HG03558 (cell line): ENCODE measurements around the gene PITX3.

ENCODE experiments used
- ATAC-seq: cut with Tn5 transposase; IDR thresholded peaks from one replicate; pipeline ENCODE4 v1.9.1; 2021; ENCODE audit warnings: moderate number of reproducible peaks; ENCODE audit not compliant: unreplicated experiment; ENCODE audit errors: extremely low read depth

PITX3 gene

DNA sequence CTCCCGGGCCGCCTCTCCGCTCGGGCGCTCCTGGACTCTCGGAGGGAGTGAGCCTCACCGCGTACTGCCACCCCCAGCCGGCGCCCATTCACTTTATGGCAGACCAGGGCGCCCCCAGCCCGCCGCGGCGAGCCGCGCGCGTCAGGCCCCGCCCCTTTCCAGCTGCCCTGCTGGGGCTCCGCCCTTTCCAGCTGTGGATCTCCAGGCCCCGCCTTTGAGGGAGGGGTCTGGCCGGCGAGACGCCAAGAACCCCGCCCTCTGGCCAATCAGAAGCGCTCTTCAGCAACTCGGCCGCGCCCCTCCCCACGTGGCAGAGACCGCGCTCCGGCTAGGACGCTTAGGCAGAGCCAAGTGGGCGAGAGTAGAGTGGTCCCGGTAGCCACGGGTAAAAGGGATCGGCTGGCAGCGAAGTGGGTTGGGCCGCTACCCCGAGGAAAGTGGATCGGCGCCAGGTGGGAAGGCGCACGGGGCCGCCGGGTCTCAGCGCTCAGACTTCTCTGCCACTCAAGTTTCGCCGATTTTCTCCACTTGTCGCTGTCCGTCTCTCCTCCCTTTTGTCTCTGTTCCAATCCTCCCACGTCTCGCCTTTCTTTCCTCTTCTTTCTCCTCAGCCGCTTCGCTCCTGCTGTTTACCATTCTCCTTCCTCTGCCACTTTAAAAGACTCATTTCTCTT, at the start of gene PITX3:
TSS of gene PITX3 (minus strand) at position 69 of the 674 bp plus-strand sequence. CDS start 9,432 bp downstream, outside the sequence.
- ATAC-seq, result peak; percentile 23

DNA sequence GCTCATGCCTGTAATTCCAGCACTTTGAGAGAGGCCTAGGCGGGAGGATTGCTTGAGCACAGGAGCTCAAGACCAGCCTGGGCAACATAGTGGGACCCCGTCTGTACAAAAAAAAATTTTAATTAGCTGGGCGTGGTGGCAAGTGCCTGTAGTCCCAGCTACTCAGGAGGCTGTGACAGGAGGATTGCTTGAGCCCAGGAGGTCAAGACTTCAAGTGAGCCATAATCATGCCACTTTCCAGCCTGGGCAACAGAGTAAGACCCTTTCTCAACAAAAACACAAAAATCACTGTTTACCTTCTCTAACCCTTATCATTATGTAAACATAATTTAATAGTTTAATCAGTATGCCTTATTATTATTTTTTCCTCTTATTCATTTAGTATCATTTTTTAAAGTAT, 48.5 kb upstream of the PITX3 start:
- no peak for ATAC-seq

DNA sequence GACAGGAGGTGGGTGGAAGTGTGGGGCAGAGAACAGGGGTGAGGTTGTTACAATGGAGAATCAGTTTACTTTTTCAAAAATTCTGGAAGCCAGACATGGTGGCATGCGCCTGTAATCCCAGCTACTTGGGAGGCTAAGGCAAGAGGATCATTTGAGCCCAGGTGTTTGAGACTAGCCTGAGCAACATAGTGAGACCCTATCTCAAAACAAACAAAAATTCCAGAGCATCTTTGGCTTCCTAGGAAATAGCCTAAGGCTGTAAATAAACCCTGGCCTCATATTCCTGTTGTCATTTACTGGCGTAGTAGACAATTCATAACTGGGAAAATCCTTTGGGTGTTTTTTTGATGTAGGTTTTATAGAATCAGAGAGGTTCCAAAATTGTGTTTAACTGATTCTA, 48.0 kb upstream of the PITX3 start:
- no peak for ATAC-seq

DNA sequence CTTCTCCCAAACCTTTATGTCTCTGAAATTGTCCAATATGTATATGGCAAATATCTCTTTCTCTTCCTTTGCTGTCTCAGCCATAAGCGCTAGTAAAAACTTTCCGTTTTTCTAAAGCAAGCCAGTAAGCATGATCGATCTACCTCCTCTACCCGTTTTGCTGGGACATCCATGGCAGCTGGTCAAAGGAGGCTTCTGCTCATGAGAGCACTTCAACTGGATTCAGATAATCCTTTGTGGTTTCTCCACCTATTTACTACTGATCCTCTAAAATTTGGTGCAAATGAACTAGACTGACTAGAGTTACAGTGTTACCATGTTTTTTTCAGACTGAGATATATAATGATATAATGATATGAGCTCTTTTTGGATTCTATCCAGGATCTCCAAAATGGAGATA, 46.7 kb upstream of the PITX3 start:
- no peak for ATAC-seq

DNA sequence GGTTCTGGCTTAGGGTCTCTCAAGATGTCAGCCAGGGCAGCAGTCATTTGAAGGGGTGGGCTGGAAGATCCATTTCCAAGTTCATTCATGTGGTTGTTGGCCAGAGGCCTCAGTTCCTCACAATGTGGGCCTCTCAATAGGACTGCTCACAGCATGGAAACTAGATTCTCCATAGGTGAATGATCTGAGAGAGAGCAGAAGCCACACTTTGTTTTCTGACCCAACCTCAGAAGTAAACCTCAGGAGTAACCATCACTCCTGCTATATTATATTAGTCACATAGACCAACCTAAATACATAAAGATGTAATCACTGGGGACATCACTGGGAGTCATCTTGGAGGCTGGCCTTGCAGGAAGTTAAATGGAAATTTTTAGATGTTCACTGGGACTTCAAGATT, 46.2 kb upstream of the PITX3 start:
- ATAC-seq, result no peak

DNA sequence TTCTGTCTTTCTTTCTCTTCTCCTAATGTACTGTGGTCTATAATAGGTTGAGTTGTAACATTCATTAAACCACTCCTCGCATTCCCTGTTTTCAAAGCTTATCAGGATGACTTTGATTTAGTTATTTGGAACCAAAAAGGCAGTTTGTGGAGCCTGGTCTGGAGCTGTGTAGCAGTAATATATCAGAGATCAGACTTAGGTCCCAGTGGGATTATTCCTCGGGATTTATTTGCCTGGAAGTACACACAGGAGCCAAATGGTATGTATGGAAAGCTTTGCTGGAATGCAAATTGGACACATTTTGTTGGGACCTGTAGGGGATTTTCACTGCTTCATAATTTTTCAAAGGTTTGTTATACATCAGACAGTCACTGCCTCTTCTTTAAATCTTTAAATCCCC, 44.9 kb upstream of the PITX3 start:
- no peak for ATAC-seq

DNA sequence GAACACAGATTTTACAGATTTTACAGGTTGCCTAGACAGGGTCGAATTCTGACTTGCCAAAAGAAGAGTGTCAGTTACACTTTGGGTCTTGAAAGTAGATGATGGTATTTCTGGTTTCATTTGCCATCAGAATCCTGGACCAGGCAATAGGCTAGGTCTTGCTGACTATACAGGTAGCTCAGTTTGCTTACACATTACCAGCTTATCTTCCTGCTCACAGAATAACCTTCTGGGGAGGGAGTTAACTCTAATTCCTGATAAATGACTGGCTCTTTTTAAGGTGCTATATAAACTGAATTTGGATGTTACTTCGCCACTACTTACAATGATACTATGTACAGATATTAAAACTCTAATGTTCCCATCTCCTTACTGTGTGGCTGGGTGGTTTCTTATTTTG, 43.8 kb upstream of the PITX3 start:
- no peak for ATAC-seq

DNA sequence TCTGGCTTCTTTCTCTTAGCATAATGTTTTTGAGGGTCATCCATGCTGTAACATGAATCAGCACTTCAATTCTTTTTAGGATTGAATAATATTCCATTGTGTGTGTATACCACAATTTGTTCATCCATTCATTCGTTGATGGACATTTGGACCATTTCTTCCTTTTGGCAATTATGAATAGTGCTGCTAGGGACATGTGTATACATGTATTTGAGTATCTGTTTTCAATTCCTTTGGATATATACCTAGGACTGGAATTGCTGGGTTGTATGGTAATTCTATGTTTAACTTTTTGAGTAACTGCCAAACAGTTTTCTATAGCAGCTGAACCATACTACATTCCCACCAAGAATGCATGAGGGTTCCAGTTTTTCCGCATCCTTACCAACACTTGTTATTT, 43.2 kb upstream of the PITX3 start:
- ATAC-seq, result no peak

DNA sequence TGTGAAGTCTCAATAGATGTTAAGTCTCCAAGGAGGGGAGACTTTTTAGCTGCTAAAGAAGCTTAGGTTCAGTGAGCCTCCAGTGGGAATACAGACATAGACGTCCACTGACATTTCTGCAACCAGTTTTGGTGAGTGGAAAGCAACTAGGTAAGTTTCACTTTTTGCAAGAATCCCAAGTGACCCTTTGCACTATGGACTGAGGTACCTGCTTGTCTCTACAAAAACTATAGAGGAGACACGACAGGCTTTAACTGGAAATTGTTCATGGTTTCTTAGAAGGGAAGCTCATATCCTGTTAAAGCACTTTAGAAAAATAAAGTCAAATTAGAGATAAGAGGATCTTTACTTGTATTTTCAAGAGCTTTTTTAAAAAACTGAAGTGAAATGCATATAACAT, 42.6 kb upstream of the PITX3 start:
- ATAC-seq, result no peak

DNA sequence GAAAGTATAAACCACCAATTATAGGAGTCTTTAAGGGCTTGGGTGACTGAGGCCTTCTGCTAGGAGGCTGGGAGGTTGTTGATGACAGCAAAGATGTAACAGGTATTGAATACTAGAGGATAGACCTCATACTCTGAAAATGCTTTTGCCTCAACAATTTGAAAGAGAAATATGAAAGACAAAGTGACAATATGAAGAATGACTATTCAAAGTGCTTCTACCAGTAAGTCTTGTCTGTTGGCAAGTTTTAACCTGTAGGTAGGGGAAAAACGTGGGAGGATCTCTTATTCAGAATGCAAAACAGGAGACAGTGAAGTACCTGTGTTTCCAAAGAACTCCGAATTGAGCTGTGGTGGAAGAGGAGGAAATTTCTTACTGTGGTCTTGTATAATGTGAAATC, 42.2 kb upstream of the PITX3 start:
- no peak for ATAC-seq

DNA sequence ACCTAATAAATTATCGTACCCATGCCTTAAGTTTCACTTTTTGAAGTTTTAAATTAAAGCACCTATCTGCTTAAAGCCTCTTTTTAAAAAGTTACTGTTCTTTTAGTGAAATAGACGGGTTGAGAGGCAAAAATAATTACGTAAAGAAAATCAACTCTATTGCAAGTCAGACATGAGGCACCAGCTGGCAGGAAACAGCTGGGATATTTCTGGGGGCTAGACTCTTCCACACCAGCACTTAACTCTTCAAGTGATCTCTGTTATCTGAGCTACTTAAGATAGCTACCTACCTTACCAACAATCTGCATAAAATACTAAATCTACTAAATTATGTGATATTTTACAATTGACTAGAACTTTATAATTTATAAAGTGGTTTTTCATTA, 39.8 kb upstream of the PITX3 start:
- ATAC-seq, result no peak

DNA sequence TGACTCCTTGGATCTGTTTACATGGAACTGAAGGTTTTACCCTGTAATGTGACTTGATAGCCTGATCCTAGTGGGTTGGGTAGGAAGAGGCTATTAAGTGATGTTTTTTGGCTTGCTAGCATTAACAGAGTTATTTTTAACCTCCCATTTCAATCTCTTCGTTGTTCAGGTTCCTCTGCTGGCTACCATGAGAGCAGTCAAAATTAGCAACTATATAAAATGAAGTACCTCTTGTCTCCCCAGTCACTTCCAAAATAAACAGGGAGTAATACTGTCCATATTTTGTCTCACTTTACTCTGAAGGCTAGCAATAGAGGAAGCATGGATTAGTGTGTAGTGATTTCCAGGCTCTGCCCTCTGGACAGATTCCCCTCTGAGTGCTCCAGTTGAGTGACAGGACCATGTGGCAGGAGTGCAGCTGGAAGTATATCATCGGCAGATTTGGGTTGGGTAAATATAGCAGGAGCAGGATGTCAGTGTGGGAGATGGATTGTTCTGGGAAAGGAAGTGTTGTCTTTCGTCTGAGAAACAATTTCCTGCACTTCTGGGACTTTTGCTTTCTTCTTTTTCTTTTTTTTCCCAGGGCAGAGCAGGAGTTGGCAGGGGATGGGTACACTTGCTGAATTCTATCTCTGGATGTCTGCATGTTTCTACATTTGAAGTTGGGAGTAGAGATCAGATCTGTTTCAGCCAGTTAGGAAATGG, 39.2 kb upstream of the PITX3 start:
- ATAC-seq, result no peak

DNA sequence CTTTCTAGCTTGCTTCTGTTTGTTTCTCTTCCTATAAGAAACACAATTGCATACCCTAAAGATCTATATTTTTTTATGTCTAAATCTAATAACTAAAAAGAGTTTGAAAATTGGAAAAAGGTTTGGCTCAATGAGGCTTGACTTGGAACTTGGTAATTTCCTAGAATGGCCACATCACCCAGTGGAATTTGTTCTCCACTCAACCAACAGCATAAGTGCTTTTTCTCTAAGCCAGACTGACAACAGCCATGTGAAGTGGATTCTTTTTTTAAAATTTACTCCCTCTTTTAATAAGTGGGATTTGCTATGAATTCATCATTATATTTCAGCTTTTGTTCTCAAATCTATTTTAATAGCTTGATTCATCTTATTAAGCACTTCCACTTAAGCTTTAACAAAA, 37.8 kb upstream of the PITX3 start:
- ATAC-seq, result no peak

DNA sequence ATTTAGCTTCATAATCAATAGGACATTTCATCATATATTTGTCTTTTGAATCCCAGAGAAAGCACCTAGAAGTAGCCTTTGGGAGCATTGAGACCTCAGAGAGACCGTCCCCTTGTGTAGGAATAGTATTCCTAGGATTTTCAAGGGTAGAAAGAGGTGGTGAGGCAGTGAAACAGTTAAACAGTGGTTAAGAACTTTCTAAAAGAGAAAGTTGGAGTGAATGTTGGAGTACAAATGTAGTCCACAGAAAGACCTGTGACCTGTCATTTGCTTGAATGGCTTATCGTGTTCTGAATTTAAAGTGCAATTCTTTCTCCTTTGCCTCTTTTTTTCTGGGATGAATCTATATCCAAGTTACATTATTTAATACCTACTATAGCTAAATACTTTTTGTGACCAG, 34.0 kb upstream of the PITX3 start:
- ATAC-seq, result no peak

DNA sequence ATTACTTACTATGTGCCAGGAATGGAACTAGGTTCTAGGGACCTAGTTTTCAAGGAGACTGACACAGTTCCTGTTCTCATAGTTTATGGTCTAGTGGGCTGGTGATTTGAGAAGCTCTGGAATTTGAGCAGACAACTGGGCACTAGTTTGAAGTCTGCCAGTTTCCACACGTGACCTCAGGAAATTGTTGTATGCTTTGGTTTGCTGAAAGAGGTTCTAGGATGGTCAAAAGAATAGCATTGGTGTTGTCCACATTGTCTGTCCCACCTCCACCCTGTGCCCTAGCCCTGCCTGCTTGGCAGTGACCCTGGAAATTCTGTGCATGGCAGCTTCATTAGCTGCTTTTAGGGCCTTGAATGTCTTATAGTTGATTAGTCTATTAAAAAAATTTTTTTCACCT, 32.8 kb upstream of the PITX3 start:
- no peak for ATAC-seq

DNA sequence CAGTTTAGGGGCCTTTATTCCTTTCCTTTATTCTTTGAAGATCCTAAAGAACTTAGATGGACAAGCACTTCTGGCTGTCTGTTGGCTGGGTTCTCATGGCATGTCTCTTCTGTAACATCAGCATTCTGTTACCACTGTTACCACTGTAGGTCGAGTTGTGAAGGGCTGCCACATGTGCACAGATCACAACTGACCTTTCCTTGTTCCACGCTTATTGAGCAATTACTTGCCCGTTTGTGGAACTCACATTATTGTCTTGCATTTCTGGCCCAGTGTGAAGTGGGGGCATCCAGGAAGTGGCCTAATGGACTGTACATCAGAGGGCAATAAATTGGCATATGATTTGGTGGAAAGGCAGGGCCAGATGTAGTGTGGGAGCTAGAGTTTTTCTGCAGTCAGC, 27.7 kb upstream of the PITX3 start:
- no peak for ATAC-seq

DNA sequence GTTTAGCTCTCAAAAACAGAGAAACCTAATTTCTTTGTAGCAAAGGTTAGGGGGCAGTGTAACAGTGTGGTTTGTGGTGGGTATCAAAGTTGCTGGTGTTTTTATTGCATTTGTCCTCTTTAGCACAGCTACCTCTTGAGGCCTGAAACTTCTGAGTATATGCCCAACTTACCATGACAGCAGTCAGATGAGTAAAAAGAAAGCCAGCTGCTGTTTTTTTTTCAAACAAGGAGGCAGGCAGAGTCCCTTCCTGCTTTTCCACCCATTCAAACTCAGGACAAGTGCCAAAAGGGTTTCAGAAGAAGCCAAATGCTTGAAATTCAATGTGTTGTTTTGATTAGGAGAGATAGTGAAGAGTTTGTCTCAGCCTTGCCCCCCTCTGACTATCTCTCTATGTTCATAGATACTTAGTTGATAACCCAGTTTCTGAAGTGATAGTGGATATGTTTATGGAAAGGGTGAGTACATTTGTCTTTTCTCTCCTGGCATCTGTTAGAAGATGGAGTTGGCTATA, 27.1 kb upstream of the PITX3 start:
- no peak for ATAC-seq

DNA sequence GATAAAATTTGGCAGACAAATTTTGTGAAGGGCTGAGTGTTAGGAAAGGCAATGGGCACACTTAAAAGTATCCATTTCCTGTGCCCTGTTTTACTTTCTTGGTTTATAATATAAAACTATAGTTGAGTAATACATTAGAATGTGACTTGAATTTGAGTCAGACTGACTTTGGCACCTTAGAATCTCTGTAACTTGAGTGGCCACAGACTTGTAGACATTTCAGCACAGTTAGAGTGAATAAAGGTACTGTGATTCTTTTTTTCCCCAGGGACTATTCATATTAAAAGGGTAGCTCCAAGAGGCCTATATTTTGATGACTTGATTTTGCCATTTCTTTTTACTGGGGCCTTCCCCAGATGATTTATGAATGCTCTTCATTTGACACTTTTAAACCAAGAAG, 26.4 kb upstream of the PITX3 start:
- no peak for ATAC-seq

DNA sequence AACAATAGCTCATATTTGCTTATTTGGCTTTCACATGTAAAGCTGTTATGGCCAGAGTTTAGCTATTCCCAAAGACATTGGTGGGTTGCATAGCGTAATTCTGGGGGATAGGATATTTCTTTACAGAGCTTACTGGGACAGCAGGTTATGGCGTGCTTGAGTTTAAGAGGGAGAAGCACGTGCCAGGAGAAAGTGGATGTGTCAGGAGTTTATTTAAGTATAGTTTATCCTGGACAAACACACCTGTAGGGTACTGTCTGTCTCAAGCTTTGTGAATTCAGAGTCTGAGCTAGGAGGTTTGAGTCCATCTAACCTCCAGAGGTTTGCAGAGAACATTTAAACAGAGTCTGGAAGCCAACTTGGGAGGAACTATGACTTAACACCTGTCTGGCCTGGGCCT, 25.4 kb upstream of the PITX3 start:
- ATAC-seq, result no peak

DNA sequence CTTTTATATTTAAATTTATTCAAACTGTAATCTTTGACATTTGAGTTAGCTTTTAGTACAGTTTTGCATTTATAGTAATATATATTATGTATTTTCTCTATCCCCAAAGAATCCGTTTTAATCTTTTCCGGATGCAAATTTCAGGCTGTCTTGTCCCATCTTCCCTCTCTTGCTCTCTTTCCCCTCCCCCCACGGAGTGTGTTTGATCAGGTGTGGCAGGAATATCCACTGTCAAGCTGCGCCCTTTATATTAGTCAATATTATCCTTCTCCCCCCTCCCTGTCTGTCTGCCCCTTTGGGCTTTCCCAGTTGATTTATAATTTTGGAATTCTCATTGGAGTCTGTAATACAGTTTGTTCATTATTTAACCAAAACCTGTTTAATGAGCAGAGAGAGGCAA, 23.1 kb upstream of the PITX3 start:
- ATAC-seq, result no peak

DNA sequence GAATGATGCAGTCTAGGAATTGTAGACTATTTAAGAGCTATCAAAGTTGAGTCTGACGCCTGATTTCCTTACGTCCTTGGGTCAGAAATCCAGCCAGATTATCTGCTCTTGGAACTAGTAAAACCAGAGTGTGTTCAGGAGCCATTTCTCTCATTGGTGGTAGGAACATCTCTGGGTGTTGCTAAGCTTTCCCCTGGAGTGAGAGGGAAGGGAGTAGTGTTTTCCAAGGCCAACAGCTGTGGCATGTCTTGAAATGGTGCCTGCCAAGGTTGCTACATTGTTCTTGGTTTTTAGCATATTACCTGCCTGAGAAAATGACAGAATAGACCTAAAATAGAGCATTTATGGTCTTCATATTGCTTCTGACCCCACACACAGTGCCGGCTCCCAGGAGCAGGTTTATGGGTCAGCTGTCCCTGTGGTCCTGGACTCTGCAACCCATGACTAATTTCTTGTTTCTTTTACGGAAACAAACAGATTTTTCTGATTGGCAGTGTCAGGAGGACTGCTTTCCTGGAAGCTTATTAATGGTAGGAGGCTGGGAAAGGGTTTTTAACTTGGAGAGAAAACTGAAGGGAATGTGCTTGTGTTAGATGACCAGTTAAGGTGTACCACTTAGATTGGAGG, 21.5 kb upstream of the PITX3 start:
- ATAC-seq, result no peak

DNA sequence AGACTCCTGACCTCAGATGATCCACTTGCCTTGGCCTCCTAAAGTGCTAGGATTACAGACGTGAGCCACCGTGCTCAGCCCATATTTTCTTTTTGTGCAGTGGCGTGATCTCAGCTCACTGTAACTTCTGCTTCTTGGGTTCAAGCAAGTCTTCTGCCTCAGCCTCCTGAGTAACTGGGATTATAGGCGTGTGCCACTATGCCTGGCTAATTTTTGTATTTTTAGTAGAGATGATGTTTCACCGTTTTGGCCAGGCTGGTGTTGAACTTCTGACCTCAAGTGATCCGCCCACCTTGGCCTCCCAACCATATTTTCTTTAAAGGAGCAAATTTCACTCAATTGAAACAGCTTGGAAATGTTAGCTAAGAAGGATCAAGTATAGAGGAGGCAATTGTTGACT, 20.5 kb upstream of the PITX3 start:
- no peak for ATAC-seq
